Gastroesophageal sphincter (tissue), 3 donors: ENCODE measurements around the gene GLI3.
A peak's percentile ranks its signal among the peaks of the same experiment; 100 is the strongest.

Source experiments
- CTCF ChIP-seq, 4 experiments: fragments of 200-600 bp in 2 of 4; fragments of 450-650 bp in 2 of 4; sonication (generic) in 1 of 4; IDR thresholded peaks; one replicate each; pipeline ENCODE4 v1.5.1; 2017 to 2019; ENCODE audit warnings: antibody characterized with exemption in 4 of 4, mild to moderate bottlenecking in 2 of 4, moderate library complexity in 2 of 4
- POLR2AphosphoS5 ChIP-seq: sonication (generic); formaldehyde crosslinking; IDR thresholded peaks from one replicate; pipeline ENCODE4 v1.6.1; 2017; ENCODE audit warnings: antibody characterized with exemption

- TF ChIP-seq CTCF (IDR thresholded peaks at IDR 0.05) (peak in 1 of 4 experiments; percentile 7), POLR2AphosphoS5 (peak; percentile 94)
These were observed 280.9 kb downstream of the GLI3 start for GRCh38 chr7:41955893-41956675.
